Epithelial cell of esophagus (primary cell): ENCODE results near the gene SLC6A1.

Experiments used
- DNase-seq: peaks from one replicate; pipeline ENCODE4 v3.0.0; 2010; ENCODE audit warnings: low read depth
- H3K4me3 ChIP-seq: 2 replicates; pipeline ENCODE4 v1.5.1; 2011; ENCODE audit warnings: mild to moderate bottlenecking, low read length, control low read depth
- TF ChIP-seq, protein P1 (sequence below): IDR thresholded peaks from 2 replicates; pipeline ENCODE4 v1.5.1; 2011; ENCODE audit warnings: low read depth, mild to moderate bottlenecking, low read length, control low read depth, inconsistent platforms; ENCODE audit not compliant: insufficient read depth; ENCODE audit errors: missing control alignments

SLC6A1 gene

DNA sequence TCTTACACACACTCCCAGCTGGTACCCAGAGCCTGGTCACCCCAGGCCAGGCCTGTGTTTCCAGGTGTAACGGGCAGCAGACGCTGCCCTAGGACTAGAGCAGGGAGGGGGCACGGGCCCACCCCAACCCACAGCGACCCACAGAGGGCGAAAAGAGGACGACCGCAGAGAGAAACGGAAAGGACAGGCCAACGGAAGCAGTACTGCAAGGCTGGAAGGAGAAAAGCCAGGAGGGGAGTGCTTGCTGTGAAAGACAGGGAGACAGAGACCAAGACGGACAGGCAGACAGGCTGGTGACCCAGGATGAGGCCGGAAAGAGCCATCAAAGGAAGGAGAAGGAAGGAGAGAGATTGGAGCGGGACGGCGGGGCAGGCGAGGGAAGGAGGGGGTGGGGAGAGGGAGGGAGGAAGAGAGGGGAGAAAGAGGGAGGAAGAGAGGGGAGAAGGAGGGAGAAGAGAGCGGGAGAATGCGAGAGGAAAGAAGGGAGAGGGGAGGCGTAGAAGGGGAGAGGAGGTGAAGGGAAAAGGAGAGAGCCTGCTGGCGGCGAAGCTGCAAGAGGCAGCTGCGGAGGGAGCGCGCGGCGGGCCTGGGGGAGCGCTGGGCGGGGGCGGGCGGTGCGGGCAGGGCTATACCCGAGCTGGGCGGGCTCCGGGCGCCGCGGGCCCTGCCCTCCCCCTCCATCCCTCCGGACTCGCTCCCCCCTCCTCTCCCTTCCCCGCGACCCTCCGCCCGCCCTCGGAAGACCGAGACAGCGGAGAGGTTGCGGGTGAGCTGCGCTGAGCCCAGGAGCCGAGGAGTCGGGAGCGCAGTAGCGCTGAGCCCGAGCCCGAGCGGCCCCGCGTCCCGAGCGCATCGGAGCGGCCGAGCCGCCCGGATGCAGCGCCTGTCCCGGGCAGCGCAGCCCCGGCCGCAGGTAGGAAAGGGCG, at the start of gene SLC6A1:
TSS of gene SLC6A1 (plus strand) at position 732 of the 926 bp plus-strand sequence. CDS start 24,464 bp downstream, outside the sequence.
- TF ChIP-seq, protein P1, sequence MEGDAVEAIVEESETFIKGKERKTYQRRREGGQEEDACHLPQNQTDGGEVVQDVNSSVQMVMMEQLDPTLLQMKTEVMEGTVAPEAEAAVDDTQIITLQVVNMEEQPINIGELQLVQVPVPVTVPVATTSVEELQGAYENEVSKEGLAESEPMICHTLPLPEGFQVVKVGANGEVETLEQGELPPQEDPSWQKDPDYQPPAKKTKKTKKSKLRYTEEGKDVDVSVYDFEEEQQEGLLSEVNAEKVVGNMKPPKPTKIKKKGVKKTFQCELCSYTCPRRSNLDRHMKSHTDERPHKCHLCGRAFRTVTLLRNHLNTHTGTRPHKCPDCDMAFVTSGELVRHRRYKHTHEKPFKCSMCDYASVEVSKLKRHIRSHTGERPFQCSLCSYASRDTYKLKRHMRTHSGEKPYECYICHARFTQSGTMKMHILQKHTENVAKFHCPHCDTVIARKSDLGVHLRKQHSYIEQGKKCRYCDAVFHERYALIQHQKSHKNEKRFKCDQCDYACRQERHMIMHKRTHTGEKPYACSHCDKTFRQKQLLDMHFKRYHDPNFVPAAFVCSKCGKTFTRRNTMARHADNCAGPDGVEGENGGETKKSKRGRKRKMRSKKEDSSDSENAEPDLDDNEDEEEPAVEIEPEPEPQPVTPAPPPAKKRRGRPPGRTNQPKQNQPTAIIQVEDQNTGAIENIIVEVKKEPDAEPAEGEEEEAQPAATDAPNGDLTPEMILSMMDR = no peak
- H3K4me3 ChIP-seq = no peak within 1 kb of the TSS
- no peak for DNase-seq

DNA sequence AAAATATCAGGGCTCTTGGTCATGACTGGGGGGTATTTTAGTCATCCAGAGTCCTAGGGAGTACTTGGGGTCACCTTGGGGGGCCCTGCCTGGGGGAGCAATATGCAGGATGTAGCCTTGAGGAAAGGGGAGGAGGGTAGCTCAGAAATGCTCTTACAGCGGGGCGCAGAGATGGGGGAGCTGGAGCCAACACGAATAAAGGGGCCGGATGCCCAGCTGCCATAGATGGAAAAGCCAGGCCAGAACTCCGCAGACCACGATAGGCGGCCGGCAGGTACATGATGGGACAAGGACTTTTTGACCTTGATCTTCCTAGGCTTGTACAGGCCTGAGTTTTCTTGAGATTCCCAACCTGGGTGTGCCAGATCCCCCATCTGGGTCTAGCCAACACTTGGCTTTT, 47.7 kb upstream of the SLC6A1 start:
- no peak overlapping the region for H3K4me3 ChIP-seq
- no peak for DNase-seq
- TF ChIP-seq, protein P1 = no peak

DNA sequence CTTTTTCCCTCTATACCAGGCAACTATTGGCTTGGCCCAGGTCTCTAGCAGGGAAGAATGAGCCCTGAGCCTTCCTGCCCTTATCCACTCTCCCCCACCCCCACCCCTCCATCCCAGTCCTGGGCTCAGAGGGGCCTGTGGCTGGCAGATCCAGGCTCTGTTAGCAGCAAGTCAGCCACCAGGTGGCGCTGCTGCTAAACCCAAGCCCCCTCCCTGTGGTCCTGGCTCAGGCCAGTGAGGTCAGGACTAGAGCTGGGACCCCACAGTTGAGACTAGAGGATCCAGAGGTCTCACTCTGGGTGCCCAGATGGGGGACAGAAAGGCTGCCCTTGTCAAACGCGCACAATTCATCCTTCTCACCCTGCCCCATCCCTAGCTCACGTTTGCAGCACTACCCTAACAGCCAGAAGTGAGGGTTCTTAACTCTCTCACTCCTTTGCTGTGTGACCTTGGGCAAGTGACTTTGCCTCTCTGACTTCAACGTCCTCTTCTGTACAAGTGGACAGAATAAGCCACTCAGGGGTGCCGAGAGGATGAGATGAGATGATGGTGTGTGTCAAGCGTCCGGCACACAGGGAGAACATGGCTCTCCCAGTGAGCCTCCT, 46.8 kb upstream of the SLC6A1 start:
- no peak overlapping the region for H3K4me3 ChIP-seq
- TF ChIP-seq, protein P1 = peak; percentile 80
- DNase-seq = peak; percentile 57

DNA sequence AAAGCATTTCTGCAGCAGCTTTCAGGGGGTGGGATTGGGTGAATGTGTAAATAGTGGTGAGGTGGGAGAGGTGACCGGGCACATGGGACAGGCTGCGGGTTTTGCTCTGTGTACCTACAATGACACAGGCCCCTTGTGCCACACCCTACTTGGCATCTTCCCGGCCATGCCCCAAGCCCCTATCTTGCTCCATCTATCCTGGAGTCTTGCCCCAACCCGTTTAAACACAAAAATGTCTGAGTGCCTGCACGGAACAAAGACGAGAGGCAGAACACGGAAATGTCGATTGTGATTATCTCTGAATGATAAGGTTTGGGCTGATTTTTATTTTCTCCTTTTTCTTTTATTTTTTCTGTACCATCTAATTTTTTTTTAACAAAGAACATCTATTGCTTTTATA, 46.0 kb upstream of the SLC6A1 start:
- DNase-seq = peak; percentile 22
- TF ChIP-seq, protein P1 = no peak
- H3K4me3 ChIP-seq = no peak overlapping the region

DNA sequence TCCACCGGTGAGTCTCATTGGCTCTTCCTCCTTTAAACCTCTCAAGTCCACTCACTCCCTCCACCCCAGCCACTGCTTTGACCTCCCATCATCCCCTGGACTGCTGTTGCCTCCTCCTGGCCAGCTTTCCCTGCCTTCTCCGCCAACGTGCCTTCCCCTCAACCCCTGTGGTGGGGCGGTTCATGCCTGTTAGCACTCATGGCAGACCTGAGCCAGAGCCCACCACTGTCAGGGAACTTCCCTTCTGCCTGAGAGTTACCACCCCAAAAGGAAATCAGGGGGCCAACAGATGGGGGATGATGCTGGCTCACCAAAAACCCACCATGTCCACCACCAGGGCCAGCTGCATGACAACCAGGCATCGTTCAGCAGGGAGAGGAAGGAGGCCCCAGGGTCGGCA, 44.2 kb upstream of the SLC6A1 start:
- no peak for DNase-seq
- TF ChIP-seq, protein P1 = no peak
- no peak overlapping the region for H3K4me3 ChIP-seq

DNA sequence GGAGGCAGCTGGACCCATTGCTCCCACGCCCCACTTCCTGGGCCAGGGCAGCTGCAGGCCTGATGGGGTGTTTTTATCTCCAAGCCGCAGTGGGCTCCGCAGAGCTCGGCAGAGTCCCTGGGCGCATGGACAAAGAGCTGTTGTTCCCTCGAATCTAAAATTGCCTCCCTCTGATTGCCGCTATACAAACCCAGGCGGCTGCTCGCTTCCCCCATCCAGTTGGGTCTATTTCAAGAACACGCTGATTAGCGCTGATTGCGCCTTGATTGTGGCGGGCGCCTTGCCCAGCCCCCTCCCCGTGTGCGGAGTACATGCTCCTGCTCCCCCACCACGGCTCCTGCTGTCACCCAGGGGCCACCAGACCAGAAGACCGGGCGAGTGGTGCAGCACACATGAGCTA, 43.4 kb upstream of the SLC6A1 start:
- TF ChIP-seq, protein P1 = no peak
- DNase-seq = no peak
- no peak overlapping the region for H3K4me3 ChIP-seq
